ENCODE measurements around the gene CDX1. TPM values are rescaled to one million over a fixed set of nuclear protein-coding genes. Genes with fewer than 3 reads are reported as not detected.

The CDX1 gene
- total and polyA plus RNA-seq, 2 experiments from 2014 or later, result 43.3 to 54.6 TPM

DNA sequence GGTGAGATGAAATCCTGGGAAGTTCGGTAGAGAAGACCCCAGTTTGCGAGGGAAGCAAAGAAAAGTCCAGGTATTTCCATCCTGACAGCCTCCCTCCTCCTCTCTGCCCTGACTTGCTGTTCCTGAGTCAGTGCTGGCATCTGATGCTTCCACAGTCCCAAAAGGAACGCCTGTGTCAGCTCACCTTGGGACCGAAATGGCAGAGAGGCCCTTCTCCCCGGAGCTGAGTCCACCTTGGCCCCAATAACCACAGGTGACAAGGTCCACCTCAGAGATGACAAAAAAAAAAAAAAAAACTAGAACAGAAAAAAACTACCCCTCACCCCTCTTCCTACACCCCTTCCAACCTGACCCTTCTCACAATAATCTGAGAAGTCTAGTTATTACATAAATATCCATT lies 54.9 kb downstream of the CDX1 start:
- TF ChIP-seq EZH2 (IDR thresholded peaks at IDR 0.05; ENCODE audit: borderline replicate concordance) (no peak), EZH2phosphoT487 (IDR thresholded peaks at IDR 0.05; ENCODE audit: low read depth, severe bottlenecking, unreplicated experiment) (no peak)
- TF ChIP-seq, protein P1, sequence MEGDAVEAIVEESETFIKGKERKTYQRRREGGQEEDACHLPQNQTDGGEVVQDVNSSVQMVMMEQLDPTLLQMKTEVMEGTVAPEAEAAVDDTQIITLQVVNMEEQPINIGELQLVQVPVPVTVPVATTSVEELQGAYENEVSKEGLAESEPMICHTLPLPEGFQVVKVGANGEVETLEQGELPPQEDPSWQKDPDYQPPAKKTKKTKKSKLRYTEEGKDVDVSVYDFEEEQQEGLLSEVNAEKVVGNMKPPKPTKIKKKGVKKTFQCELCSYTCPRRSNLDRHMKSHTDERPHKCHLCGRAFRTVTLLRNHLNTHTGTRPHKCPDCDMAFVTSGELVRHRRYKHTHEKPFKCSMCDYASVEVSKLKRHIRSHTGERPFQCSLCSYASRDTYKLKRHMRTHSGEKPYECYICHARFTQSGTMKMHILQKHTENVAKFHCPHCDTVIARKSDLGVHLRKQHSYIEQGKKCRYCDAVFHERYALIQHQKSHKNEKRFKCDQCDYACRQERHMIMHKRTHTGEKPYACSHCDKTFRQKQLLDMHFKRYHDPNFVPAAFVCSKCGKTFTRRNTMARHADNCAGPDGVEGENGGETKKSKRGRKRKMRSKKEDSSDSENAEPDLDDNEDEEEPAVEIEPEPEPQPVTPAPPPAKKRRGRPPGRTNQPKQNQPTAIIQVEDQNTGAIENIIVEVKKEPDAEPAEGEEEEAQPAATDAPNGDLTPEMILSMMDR (IDR thresholded peaks at IDR 0.05; ENCODE audit: poor library complexity), result no peak
- H4K20me1 ChIP-seq (ENCODE audit: insufficient read depth, poor library complexity, severe bottlenecking), result no peaks in the 10 kb centered on the region
- no peak overlapping the region for H3K4me2 ChIP-seq
- H3K4me1 ChIP-seq (ENCODE audit: insufficient read depth), result peaks cover 16% of the 10 kb centered on the region
- H3K27ac ChIP-seq, result no peak overlapping the region
- H3K9me3 ChIP-seq (ENCODE audit: low read depth), result no peaks in the 10 kb centered on the region
- no peaks in the 10 kb centered on the region for H3K36me3 ChIP-seq (replicated peaks; ENCODE audit: insufficient read depth, low read depth)
- no peak for DNase-seq (ENCODE audit: low spot score)
- H2AFZ ChIP-seq, result no peak overlapping the region
- H3K4me3 ChIP-seq, result no peak overlapping the region
- no peaks in the 10 kb centered on the region for H3K9me2 ChIP-seq (replicated peaks; ENCODE audit: insufficient read depth)
- WGBS (ENCODE audit: low lambda C conversion rate, missing lambda C conversion rate), result 90% methylated on average over 5 of the region's 5 CpGs
- H3K79me2 ChIP-seq, result no peaks in the 10 kb centered on the region
- H3K27me3 ChIP-seq, result no peaks in the 10 kb centered on the region

DNA sequence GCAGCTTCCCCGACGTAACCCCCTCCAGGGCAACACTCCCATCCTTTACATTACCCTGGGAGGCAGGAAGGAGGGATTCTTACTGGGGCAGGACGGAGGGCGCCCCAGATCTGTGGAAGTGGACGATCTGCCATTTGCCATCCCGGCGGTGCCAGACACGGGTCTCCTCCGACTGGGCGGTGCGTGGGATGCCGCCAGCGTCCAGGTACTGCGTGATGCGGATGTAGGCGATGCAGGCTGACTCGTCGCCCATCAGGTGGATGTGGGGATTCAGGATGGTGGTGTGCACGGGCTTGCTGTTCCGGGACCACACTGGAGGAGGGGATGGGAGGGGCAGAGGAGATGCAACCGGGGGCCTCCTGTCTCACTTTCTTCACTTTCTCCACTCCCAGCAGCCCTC lies 56.3 kb downstream of the CDX1 start:
- Histone ChIP-seq H3K4me3 (no peak overlapping the region), H4K20me1 (ENCODE audit: insufficient read depth, poor library complexity, severe bottlenecking) (no peaks in the 10 kb centered on the region), H3K79me2 (no peaks in the 10 kb centered on the region), H3K27ac (no peak overlapping the region), H3K4me2 (no peak overlapping the region), H3K4me1 (ENCODE audit: insufficient read depth) (peaks cover 1% of the 10 kb centered on the region), H3K27me3 (no peaks in the 10 kb centered on the region), H3K9me2 (replicated peaks; ENCODE audit: insufficient read depth) (no peaks in the 10 kb centered on the region), H2AFZ (no peak overlapping the region), H3K9me3 (ENCODE audit: low read depth) (no peaks in the 10 kb centered on the region), H3K36me3 (replicated peaks; ENCODE audit: insufficient read depth, low read depth) (no peaks in the 10 kb centered on the region)
- DNase-seq (ENCODE audit: low spot score), result no peak
- 95% methylated on average over 21 of the region's 21 CpGs for WGBS (ENCODE audit: low lambda C conversion rate, missing lambda C conversion rate)
- TF ChIP-seq, protein P1 (IDR thresholded peaks at IDR 0.05; ENCODE audit: poor library complexity), result no peak
- TF ChIP-seq EZH2phosphoT487 (IDR thresholded peaks at IDR 0.05; ENCODE audit: low read depth, severe bottlenecking, unreplicated experiment) (no peak), EZH2 (IDR thresholded peaks at IDR 0.05; ENCODE audit: borderline replicate concordance) (no peak)

DNA sequence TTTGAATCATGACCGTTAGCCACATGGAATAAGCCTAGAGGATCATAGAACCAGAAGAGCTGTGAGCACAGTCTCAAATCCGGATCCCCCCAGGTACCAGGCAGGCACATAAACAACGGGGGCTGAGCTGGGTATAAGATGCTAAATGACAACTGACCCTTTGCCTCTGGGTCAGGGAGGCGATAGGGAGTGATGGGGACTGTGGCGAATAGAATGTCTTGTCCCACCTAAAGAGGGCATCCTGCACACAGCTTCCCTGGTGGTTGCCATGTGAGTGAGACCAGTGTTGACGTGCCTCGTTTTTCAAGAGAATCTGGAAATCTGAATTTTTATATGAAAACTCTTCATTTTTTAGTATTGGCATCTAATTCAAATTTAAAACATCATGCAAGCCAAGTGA lies 56.9 kb downstream of the CDX1 start:
- Histone ChIP-seq H3K36me3 (replicated peaks; ENCODE audit: insufficient read depth, low read depth) (no peaks in the 10 kb centered on the region), H2AFZ (no peak overlapping the region), H3K4me1 (ENCODE audit: insufficient read depth) (no peaks in the 10 kb centered on the region), H3K27ac (no peak overlapping the region), H4K20me1 (ENCODE audit: insufficient read depth, poor library complexity, severe bottlenecking) (no peaks in the 10 kb centered on the region), H3K9me2 (replicated peaks; ENCODE audit: insufficient read depth) (no peaks in the 10 kb centered on the region), H3K4me2 (no peak overlapping the region), H3K79me2 (no peaks in the 10 kb centered on the region), H3K4me3 (no peak overlapping the region), H3K27me3 (no peaks in the 10 kb centered on the region), H3K9me3 (ENCODE audit: low read depth) (no peaks in the 10 kb centered on the region)
- TF ChIP-seq EZH2 (IDR thresholded peaks at IDR 0.05; ENCODE audit: borderline replicate concordance) (no peak), EZH2phosphoT487 (IDR thresholded peaks at IDR 0.05; ENCODE audit: low read depth, severe bottlenecking, unreplicated experiment) (no peak)
- TF ChIP-seq, protein P1 (IDR thresholded peaks at IDR 0.05; ENCODE audit: poor library complexity), result no peak
- DNase-seq (ENCODE audit: low spot score), result no peak
- 93% methylated on average over 7 of the region's 7 CpGs for WGBS (ENCODE audit: low lambda C conversion rate, missing lambda C conversion rate)

Measured in hepatocyte (in vitro differentiated cells).